SK-N-SH (cell line): ENCODE results near the gene RPL29. TPM values are rescaled to one million over a fixed set of nuclear protein-coding genes. Genes with fewer than 3 reads are reported as not detected.

ENCODE experiments used
- CTCF ChIA-PET: fragments of 300-600, 350-600 bp; formaldehyde crosslinking; extraction: SDS; loops from one replicate; lab custom pipeline; 2021; lab: Yijun Ruan, JAX
- POLR2A ChIA-PET: fragments of 350-600 bp; sonication (Branson Sonifier 250); formaldehyde crosslinking; extraction: SDS; loops from one replicate; lab custom pipeline; 2020; ENCODE audit warnings: antibody characterized with exemption, inconsistent platforms; lab: Yijun Ruan, JAX
- DNase-seq: peaks from one replicate; pipeline ENCODE4 v3.0.0; 2012
- H2AFZ ChIP-seq: fragments of 200-600 bp; sonication (generic); 2 replicates; pipeline ENCODE4 v1.8.1; 2016; ENCODE audit warnings: antibody characterized with exemption, mild to moderate bottlenecking, low read depth
- H3F3A ChIP-seq: fragments of 200-600 bp; sonication (generic); replicated peaks from 2 replicates; pipeline ENCODE3; 2016; ENCODE audit warnings: antibody characterized with exemption, mild to moderate bottlenecking; ENCODE audit not compliant: insufficient read depth
- H3K27ac ChIP-seq, 2 experiments: fragments of 200-500 bp in 1 of 2; fragments of 200-600 bp in 1 of 2; sonication (Bioruptor generic) in 1 of 2; sonication (generic), shearing (Covaris generic) in 1 of 2; 2 replicates each; pipeline versions ENCODE4 v1.5.1 to v1.6.1; 2014 to 2016; ENCODE audit warnings: low read depth in 2 of 2, inconsistent platforms in 1 of 2, low read length in 1 of 2, mild to moderate bottlenecking in 1 of 2, mixed read lengths in 1 of 2
- H3K27me3 ChIP-seq: fragments of 200-600 bp; sonication (generic), shearing (Covaris generic); 2 replicates; pipeline ENCODE4 v1.6.1; 2016; ENCODE audit warnings: mixed run types; ENCODE audit not compliant: insufficient read depth
- H3K36me3 ChIP-seq, 2 experiments: fragments of 200-500 bp in 1 of 2; fragments of 200-600 bp in 1 of 2; sonication (Bioruptor generic) in 1 of 2; sonication (generic) in 1 of 2; replicated peaks in 1 of 2; 2 replicates each; pipeline versions ENCODE3 to v1.5.1; 2014 to 2016; ENCODE audit warnings: low read length in 1 of 2, mild to moderate bottlenecking in 1 of 2; ENCODE audit not compliant: insufficient read depth in 2 of 2, control insufficient read depth in 1 of 2
- H3K4me1 ChIP-seq, 2 experiments: fragments of 200-500 bp in 1 of 2; fragments of 200-600 bp in 1 of 2; sonication (Bioruptor generic) in 1 of 2; sonication (generic), shearing (Covaris generic) in 1 of 2; 2 replicates each; pipeline versions ENCODE4 v1.5.1 to v1.6.1; 2014 to 2016; ENCODE audit warnings: low read depth in 1 of 2, low read length in 1 of 2, mixed run types in 1 of 2; ENCODE audit not compliant: insufficient read depth in 2 of 2, control insufficient read depth in 1 of 2
- H3K4me2 ChIP-seq: fragments of 200-600 bp; sonication (generic), shearing (Covaris generic); 2 replicates; pipeline ENCODE4 v1.6.1; 2017; ENCODE audit warnings: mixed run types
- H3K4me3 ChIP-seq, 2 experiments: fragments of 200-500 bp in 1 of 2; fragments of 200-600 bp in 1 of 2; sonication (Bioruptor generic) in 1 of 2; sonication (generic), shearing (Covaris generic) in 1 of 2; 2 replicates each; pipeline versions ENCODE4 v1.5.1 to v1.8.1; 2014 to 2016; ENCODE audit warnings: low read depth in 2 of 2, inconsistent platforms in 1 of 2, low read length in 1 of 2, mild to moderate bottlenecking in 1 of 2, mixed read lengths in 1 of 2, moderate library complexity in 1 of 2
- H3K79me2 ChIP-seq: fragments of 200-600 bp; sonication (generic); 2 replicates; pipeline ENCODE4 v1.8.1; 2017; ENCODE audit warnings: mild to moderate bottlenecking; ENCODE audit not compliant: insufficient read depth
- H3K9ac ChIP-seq: fragments of 200-600 bp; sonication (generic); 2 replicates; pipeline ENCODE4 v1.6.1; 2017; ENCODE audit warnings: mixed run types
- H3K9me2 ChIP-seq: fragments of 200-600 bp; sonication (generic); 2 replicates; pipeline ENCODE4 v1.6.1; 2017; ENCODE audit warnings: mixed run types
- H3K9me3 ChIP-seq: fragments of 200-600 bp; sonication (generic); 2 replicates; pipeline ENCODE4 v1.6.1; 2017; ENCODE audit warnings: mixed run types, mild to moderate bottlenecking, moderate library complexity
- H4K20me1 ChIP-seq: fragments of 200-600 bp; sonication (generic); 2 replicates; pipeline ENCODE4 v1.6.1; 2017; ENCODE audit warnings: mild to moderate bottlenecking, mixed run types; ENCODE audit not compliant: insufficient read depth
- CTCF ChIP-seq: fragments of 200-600 bp; sonication (generic); IDR thresholded peaks from 2 replicates; pipeline ENCODE4 v1.6.1; 2017; ENCODE audit warnings: antibody characterized with exemption, mild to moderate bottlenecking, moderate library complexity
- ELF1 ChIP-seq: IDR thresholded peaks from 2 replicates; pipeline ENCODE4 v1.4.0; 2012
- EP300 ChIP-seq, 2 experiments: IDR thresholded peaks; 2 replicates each; pipeline versions ENCODE4 v1.4.0 to v1.6.1; 2012; ENCODE audit warnings: borderline replicate concordance in 1 of 2, low read depth in 1 of 2, low read length in 1 of 2
- GABPA ChIP-seq: IDR thresholded peaks from 2 replicates; pipeline ENCODE4 v1.4.0; 2012; ENCODE audit warnings: low read depth, mild to moderate bottlenecking
- IRF3 ChIP-seq: fragments of 150-350 bp; IDR thresholded peaks from 2 replicates; pipeline ENCODE4 v1.6.1; 2016; ENCODE audit warnings: mild to moderate bottlenecking, low read depth, low read length
- NFIC ChIP-seq: IDR thresholded peaks from 2 replicates; pipeline ENCODE4 v1.4.0; 2012; ENCODE audit warnings: borderline replicate concordance
- NRF1 ChIP-seq: IDR thresholded peaks from 2 replicates; pipeline ENCODE4 v1.6.1; 2012; ENCODE audit warnings: low read depth, mild to moderate bottlenecking, low read length
- POLR2AphosphoS5 ChIP-seq: IDR thresholded peaks from 2 replicates; pipeline ENCODE4 v1.6.1; 2012; ENCODE audit warnings: low read depth, low read length
- RCOR1 ChIP-seq: fragments of 150-350 bp; IDR thresholded peaks from 2 replicates; pipeline ENCODE4 v1.6.1; 2017; ENCODE audit warnings: antibody characterized with exemption, low read length
- RFX5 ChIP-seq: IDR thresholded peaks from 2 replicates; pipeline ENCODE4 v1.6.1; 2012; ENCODE audit warnings: mild to moderate bottlenecking, improper control_type of control experiment, low read length
- SIN3A ChIP-seq: IDR thresholded peaks from 2 replicates; pipeline ENCODE4 v1.6.1; 2012; ENCODE audit warnings: low read depth, mild to moderate bottlenecking, low read length, moderate library complexity, borderline replicate concordance
- SMC3 ChIP-seq: IDR thresholded peaks from 2 replicates; pipeline ENCODE4 v1.6.1; 2012; ENCODE audit warnings: low read depth, low read length, improper control_type of control experiment
- ZBTB33 ChIP-seq: IDR thresholded peaks from 2 replicates; pipeline ENCODE4 v1.4.0; 2012; ENCODE audit warnings: low read depth, borderline replicate concordance
- WGBS: methylation state at CpG from one replicate; pipeline ENCODE4 v1.1.6; 2017; ENCODE audit warnings: low lambda C conversion rate; 5-methylcytosine and 5-hydroxymethylcytosine counted together
- polyA plus RNA-seq, 3 experiments: library from polyadenylated mRNA; depleted of rRNA; stranded (reverse); fragments of >200 nt; gene quantifications; 2 replicates each; pipeline ENCODE4 v1.2.3, GENCODE V29; 2012

The RPL29 gene
- polyA plus RNA-seq, 1 of the 3 experiments (the other 2 are of a cell fraction): 3,173 TPM

- no peak for DNase-seq
- no peak overlapping the region; the same call in 1 of the 2 replicates for H3K9ac ChIP-seq
- no peak overlapping the region for H3K4me3 ChIP-seq
- POLR2A ChIA-PET: interaction anchor here (1.0 to 1.2 kb wide), 3 partner anchors 9 to 23 kb away, joined by 3 read pairs; no protein-coding TSS in a partner anchor
- H4K20me1 ChIP-seq: no peaks in the 10 kb centered on the region
- CTCF ChIA-PET: interaction anchor here (1.1 to 24.7 kb wide), 6 partner anchors 8 to 198 kb away, joined by 3 to 983 read pairs (median 5); partner anchors contain the start of gene DUSP7
- H3K4me1 ChIP-seq: peaks cover 20 to 75% of the 10 kb centered on the region in 2 experiments; a peak in 2 of 4 replicates
- peak overlapping the region; percentile 53 for H3K4me2 ChIP-seq
- peak overlapping the region; percentile 40 to 88 for H3K27ac ChIP-seq
- H3K9me3 ChIP-seq: no peaks in the 10 kb centered on the region
- TF ChIP-seq NFIC (peak; percentile 55; the same call in 1 of the 2 replicates), SIN3A (no peak)
- peak overlapping the region; percentile 58; the same call in 1 of the 2 replicates for H2AFZ ChIP-seq
- no peaks in the 10 kb centered on the region for H3K27me3 ChIP-seq
- H3K79me2 ChIP-seq: no peaks in the 10 kb centered on the region
- WGBS: 67% methylated on average over 13 of the region's 20 CpGs
- no peaks in the 10 kb centered on the region for H3K36me3 ChIP-seq
- peaks cover 3% of the 10 kb centered on the region for H3F3A ChIP-seq
- H3K9me2 ChIP-seq: no peaks in the 10 kb centered on the region
Measured at GRCh38 chr3:52022323-52023100, 26.8 kb upstream of the RPL29 start.

GRCh38 chr3:52021489-52022268 lies 26.0 kb upstream of the RPL29 start:
- WGBS: 88% methylated on average over 10 of the region's 10 CpGs
- peak; percentile 62 for DNase-seq
- peaks cover 20 to 80% of the 10 kb centered on the region in 2 experiments; a peak in 2 of 4 replicates for H3K4me1 ChIP-seq
- H3K9me3 ChIP-seq: no peaks in the 10 kb centered on the region
- no peak overlapping the region for H3K4me3 ChIP-seq
- peaks cover 3% of the 10 kb centered on the region for H3F3A ChIP-seq
- no peaks in the 10 kb centered on the region for H3K36me3 ChIP-seq
- no peak for TF ChIP-seq POLR2AphosphoS5
- TF ChIP-seq SMC3: 0 out of 2 replicates have a peak, but pooled peaks have one; percentile 5
- TF ChIP-seq RCOR1: no peak
- TF ChIP-seq RFX5: no peak
- no peak for TF ChIP-seq NRF1
- peak in 1 of 2 experiments; percentile 53; a peak in 2 of 4 replicates for TF ChIP-seq EP300 (IDR thresholded peaks at IDR 0.05; ENCODE audit: borderline replicate concordance in 1 of 2, low read depth in 1 of 2, low read length in 1 of 2)
- TF ChIP-seq IRF3: no peak
- no peak for TF ChIP-seq CTCF
- TF ChIP-seq ELF1: no peak
- TF ChIP-seq ZBTB33: no peak
- no peak for TF ChIP-seq GABPA
- ChIA-PET CTCF (interaction anchor here (1.2 to 24.7 kb wide), 5 partner anchors 11 to 101 kb away, joined by 3 to 983 read pairs (median 5); partner anchors contain the start of gene DUSP7), POLR2A (interaction anchor here (0.7 to 1.2 kb wide), 4 partner anchors 7 to 27 kb away, joined by 3 to 4 read pairs (median 4); no protein-coding TSS in a partner anchor)
- no peak overlapping the region for H3K9ac ChIP-seq
- H3K79me2 ChIP-seq: no peaks in the 10 kb centered on the region
- H4K20me1 ChIP-seq: no peaks in the 10 kb centered on the region
- H3K27ac ChIP-seq: peak overlapping the region; percentile 40 to 88
- H2AFZ ChIP-seq: no peak overlapping the region
- no peaks in the 10 kb centered on the region for H3K9me2 ChIP-seq
- no peak overlapping the region for H3K4me2 ChIP-seq
- no peaks in the 10 kb centered on the region for H3K27me3 ChIP-seq
